Fibroblast of pulmonary artery (primary cell): ENCODE results near the gene GOLGA7B.

Experiments
- DNase-seq: peaks from one replicate; pipeline ENCODE4 v3.0.0-alpha.2; 2010; ENCODE audit warnings: low read depth
- H3K4me3 ChIP-seq: replicated peaks from 2 replicates; pipeline ENCODE4 v1.5.1; 2011; ENCODE audit warnings: low read depth, mild to moderate bottlenecking, control low read depth, low read length, moderate library complexity
- CTCF ChIP-seq: IDR thresholded peaks from 2 replicates; pipeline ENCODE4 v1.5.1; 2011; ENCODE audit warnings: mild to moderate bottlenecking, control low read depth, low read length, inconsistent platforms; ENCODE audit errors: missing control alignments

Gene GOLGA7B

DNA sequence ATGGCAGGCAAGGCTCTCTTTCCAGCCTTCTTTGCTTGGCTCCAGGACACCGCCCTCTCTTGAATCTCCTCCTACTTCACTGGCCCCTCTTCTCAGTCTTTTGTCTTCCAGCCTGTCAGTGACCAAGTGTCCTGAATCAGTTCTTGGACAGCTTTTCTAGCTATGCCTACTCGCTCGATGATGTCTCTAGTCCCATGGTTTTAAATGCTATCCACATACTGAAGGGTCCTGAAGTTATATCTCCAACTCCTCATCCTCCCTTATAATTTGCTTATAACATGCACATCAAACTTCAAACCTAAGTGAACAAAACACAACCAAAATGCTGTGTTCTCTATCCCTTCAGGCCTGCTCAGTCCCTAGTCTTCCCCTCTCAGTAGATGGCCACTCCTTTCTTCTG is 5.0 kb upstream of the GOLGA7B start:
- H3K4me3 ChIP-seq: no peak overlapping the region
- TF ChIP-seq CTCF: no peak
- no peak for DNase-seq

DNA sequence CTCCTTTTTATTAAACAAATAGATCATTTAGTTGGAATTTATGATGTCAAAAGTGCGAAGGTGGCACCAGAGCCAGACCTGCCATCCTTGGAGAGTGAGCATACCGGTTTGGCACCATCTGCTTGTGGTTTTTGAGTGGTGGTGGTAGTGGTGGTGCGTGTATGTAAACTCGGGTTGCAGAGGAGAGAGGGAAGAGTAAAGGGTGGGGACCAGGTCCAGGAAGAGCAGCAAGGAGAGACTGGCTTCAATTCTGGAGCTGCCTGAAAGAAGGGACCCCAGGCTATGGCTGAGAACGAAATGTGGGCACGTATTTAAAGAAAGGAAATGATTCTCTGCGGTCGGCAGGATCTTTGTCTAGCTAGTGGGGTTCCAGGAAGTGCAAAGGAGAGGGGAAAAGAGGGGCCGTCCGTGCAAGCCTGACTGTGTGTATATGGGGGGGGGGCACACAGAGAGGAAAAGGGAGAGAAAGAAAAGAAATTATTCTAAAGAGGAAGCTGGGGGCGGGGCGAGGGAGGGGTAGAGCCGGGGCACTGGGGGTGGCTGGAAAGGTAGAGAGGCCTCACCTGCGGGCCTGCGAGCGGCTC is 448 bp upstream of the GOLGA7B start:
- TF ChIP-seq CTCF: no peak
- no peak for DNase-seq
- peak overlapping the region; percentile 31 for H3K4me3 ChIP-seq

DNA sequence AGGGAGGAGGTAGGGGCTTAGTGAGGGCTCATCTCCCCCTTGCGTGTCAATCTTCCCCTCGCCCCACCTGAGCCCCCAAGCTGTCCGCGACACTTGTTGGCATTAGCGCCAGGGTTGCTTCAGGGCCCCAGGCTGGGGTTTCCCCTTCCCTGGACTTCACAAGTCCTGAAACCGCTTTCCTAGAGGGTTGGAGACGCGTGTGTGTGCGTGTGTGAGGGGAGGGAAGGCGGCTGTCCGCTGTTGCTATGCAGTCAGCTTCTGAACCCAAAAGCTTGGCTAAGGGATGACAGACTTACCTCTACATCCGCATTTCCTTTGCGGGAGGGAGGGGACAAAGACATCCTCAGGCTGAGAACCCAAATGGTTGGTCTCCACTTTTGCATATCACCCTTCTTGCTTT is 803 bp downstream of the GOLGA7B start:
- H3K4me3 ChIP-seq: no peak overlapping the region
- no peak for DNase-seq

GRCh38 chr10:97851341-97852001 is 1.8 kb downstream of the GOLGA7B start:
- no peak overlapping the region for H3K4me3 ChIP-seq
- no peak for DNase-seq
- TF ChIP-seq CTCF: no peak

More for the DNA sequence above, 803 bp downstream of the GOLGA7B start:
- no peak for TF ChIP-seq CTCF

DNA sequence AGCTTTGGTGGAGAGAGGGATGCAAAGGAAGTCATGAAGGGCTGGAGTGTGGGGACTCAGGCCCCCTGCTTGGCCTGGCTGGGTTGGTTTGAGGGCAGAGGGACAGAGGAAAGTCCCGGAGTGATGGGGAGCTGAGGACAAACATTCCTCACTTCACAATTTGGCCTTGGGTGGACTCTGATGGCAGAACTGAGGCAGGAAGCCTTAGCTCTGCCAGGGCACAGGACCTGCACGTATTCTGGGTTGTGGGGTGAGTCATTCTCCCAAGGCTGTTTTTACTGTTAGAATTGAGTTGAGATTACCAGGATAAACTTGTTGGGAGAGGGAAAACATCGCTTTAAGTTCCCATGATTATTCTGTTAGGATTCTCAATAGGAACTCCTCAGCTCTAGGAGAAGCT is 2.6 kb downstream of the GOLGA7B start:
- no peak overlapping the region for H3K4me3 ChIP-seq
- no peak for TF ChIP-seq CTCF
- DNase-seq: no peak

- no peak for DNase-seq
- no peak overlapping the region for H3K4me3 ChIP-seq
- no peak for TF ChIP-seq CTCF
Measured at GRCh38 chr10:97852840-97853405, 3.3 kb downstream of the GOLGA7B start.
